Suprapubic skin (tissue), 4 donors: Measurements from ENCODE around the gene MAP3K20. TPM values are rescaled to one million over a fixed set of nuclear protein-coding genes. Genes with fewer than 3 reads are reported as not detected.
"Not testable (repeated sequence)": the region's sequence is repeated elsewhere in the genome, so short reads cannot be mapped to it uniquely, and the experiment has no call there.

Experiments used
- DNase-seq, 2 donors: peaks; one replicate each; pipeline ENCODE4 v3.0.0-alpha.2; 2019; ENCODE audit warnings: low spot score in 2 of 2
- H3K27ac ChIP-seq: fragments of 200-600 bp; sonication (generic); one replicate; pipeline ENCODE4 v1.5.1; 2019
- H3K27me3 ChIP-seq: fragments of 200-600 bp; sonication (generic); one replicate; pipeline ENCODE4 v1.5.1; 2019
- H3K36me3 ChIP-seq: fragments of 200-600 bp; sonication (generic); one replicate; pipeline ENCODE4 v1.5.1; 2019
- H3K4me1 ChIP-seq: fragments of 200-600 bp; sonication (generic); one replicate; pipeline ENCODE4 v1.5.1; 2019
- H3K4me3 ChIP-seq: fragments of 200-600 bp; sonication (generic); one replicate; pipeline ENCODE4 v1.5.1; 2019; ENCODE audit warnings: mild to moderate bottlenecking
- H3K9me3 ChIP-seq: fragments of 200-600 bp; sonication (generic); one replicate; pipeline ENCODE4 v1.5.1; 2019
- EP300 ChIP-seq: sonication (generic); formaldehyde crosslinking; IDR thresholded peaks from one replicate; pipeline ENCODE4 v1.6.1; 2017; ENCODE audit warnings: antibody characterized with exemption
- POLR2A ChIP-seq, 2 donors: fragments of 450-650 bp; IDR thresholded peaks; one replicate each; pipeline ENCODE4 v1.6.1; 2017; ENCODE audit warnings: antibody characterized with exemption in 2 of 2, mild to moderate bottlenecking in 2 of 2, moderate library complexity in 2 of 2
- POLR2AphosphoS5 ChIP-seq, 3 donors: sonication (generic); formaldehyde crosslinking; IDR thresholded peaks; one replicate each; pipeline ENCODE4 v1.6.1; 2017; ENCODE audit warnings: antibody characterized with exemption in 3 of 3
- WGBS: methylation state at CpG from one replicate; pipeline ENCODE4 v1.1.5; 2018; 5-methylcytosine and 5-hydroxymethylcytosine counted together
- total RNA-seq, 4 donors: library from RNA; depleted of rRNA; stranded (reverse); fragments of >200 nt; gene quantifications; one replicate each; pipeline ENCODE4 v1.1.0, GENCODE V29; 2016
- TF ChIP-seq, protein P1 (sequence below), 2 donors: fragments of 200-600 bp in 1 of 2; fragments of 450-650 bp in 1 of 2; sonication (generic) in 1 of 2; IDR thresholded peaks; one replicate each; pipeline ENCODE4 v1.5.1; 2016 to 2019; ENCODE audit warnings: antibody characterized with exemption in 2 of 2, mild to moderate bottlenecking in 1 of 2, moderate library complexity in 1 of 2

MAP3K20 gene
- total RNA-seq, 4 donors from 2014 or later, result 26.2 to 40.3 (median 33.6) TPM

DNA sequence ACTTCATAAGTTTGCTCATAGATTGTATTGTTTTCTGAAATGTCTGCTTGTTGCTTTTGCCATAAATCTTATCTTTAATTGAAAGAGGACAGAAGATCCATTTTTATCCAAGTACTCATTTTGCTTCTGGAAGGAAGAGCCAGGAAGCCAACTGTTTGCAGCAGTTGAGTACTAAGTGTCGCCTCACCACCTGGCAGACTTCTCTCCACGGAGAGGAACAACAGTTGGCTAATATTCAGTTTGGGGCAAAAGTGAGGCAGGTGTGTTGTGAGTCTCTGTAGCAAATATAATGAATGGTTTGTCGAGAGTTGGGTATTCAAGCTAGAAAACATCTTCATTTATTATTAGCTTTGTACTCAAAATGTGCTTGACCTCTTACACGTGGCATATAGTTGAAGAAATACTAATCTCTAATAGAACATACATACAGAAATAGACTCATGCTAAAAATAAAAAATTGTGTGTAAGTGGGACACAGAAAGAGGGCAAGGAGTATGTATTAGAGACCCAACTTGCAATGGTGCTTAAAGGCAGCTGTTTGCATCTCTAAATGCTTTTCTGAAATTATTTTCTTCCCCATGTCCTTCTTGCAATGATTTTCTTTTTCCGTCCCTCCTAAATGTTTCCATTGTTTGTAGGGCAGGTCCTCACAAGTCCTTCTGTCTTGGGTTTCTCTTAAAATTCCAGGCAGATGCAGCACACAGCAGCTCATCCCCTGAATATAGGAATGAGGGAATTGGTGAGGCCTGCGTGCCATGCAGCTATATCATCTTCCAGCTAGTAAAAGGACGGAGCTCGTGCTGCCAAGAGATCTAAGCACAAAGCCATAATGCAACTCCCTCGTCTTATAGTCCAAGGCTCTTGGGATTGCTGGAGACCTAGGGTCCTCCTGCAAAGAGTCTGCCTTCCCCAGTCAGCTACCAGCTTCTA is 44.8 kb upstream of the MAP3K20 start:
- WGBS, result 78% methylated on average over 9 of the region's 9 CpGs
- Histone ChIP-seq H3K27me3 (no peaks in the 10 kb centered on the region), H3K27ac (no peak overlapping the region), H3K4me1 (peaks cover 12% of the 10 kb centered on the region), H3K9me3 (no peaks in the 10 kb centered on the region), H3K4me3 (no peak overlapping the region), H3K36me3 (no peaks in the 10 kb centered on the region)
- no peak for DNase-seq
- TF ChIP-seq, protein P1, sequence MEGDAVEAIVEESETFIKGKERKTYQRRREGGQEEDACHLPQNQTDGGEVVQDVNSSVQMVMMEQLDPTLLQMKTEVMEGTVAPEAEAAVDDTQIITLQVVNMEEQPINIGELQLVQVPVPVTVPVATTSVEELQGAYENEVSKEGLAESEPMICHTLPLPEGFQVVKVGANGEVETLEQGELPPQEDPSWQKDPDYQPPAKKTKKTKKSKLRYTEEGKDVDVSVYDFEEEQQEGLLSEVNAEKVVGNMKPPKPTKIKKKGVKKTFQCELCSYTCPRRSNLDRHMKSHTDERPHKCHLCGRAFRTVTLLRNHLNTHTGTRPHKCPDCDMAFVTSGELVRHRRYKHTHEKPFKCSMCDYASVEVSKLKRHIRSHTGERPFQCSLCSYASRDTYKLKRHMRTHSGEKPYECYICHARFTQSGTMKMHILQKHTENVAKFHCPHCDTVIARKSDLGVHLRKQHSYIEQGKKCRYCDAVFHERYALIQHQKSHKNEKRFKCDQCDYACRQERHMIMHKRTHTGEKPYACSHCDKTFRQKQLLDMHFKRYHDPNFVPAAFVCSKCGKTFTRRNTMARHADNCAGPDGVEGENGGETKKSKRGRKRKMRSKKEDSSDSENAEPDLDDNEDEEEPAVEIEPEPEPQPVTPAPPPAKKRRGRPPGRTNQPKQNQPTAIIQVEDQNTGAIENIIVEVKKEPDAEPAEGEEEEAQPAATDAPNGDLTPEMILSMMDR (IDR thresholded peaks at IDR 0.05), result no peak
- no peak for TF ChIP-seq POLR2A (IDR thresholded peaks at IDR 0.05)
- no peak for TF ChIP-seq EP300
- no peak for TF ChIP-seq POLR2AphosphoS5 (IDR thresholded peaks at IDR 0.05)

DNA sequence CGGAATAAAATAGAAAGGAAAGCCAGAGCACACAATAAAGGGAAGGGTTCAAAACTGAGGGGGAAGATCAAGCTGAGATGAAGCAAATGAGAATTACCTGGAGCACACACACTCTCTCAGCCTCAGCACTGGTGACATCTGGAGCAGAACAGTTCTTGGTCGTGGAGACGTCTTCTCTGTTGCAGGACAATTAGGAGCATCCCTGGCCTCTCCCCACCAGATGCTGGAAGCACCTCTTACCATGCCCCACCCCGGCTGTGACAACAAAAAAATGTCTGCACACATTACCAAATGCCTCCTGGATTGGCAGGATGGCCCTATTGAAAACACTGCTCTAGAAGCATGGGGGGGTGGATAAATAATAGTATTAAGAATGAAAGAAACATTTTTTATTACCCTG is 43.6 kb upstream of the MAP3K20 start:
- DNase-seq, result no peak
- Histone ChIP-seq H3K27ac (no peak overlapping the region), H3K9me3 (no peaks in the 10 kb centered on the region), H3K4me3 (no peak overlapping the region), H3K36me3 (no peaks in the 10 kb centered on the region), H3K4me1 (peaks cover 11% of the 10 kb centered on the region), H3K27me3 (no peaks in the 10 kb centered on the region)
- WGBS, result 76% methylated on average over 4 of the region's 4 CpGs
- no peak for TF ChIP-seq POLR2AphosphoS5 (IDR thresholded peaks at IDR 0.05)
- no peak for TF ChIP-seq EP300
- TF ChIP-seq, protein P1 (IDR thresholded peaks at IDR 0.05), result no peak
- no peak for TF ChIP-seq POLR2A (IDR thresholded peaks at IDR 0.05)

DNA sequence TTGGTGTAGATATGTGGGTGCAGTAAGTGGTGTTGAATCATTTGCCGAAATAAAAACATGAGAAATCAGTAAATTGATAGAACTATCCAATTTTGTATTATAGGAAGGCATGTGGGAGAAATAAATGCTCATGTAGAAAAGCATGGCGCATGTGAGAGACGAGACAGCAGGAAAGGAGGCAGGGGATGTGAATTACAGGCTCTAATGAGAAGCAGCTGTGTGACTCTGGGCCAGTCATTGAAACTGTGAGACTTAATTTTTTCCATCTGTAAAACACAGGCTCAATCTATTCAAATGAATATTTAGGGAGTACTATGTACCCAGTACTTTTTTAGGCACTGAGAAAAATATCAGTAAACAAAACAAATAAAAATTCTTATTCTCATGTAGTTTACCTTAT is 42.6 kb upstream of the MAP3K20 start:
- WGBS, result 78% methylated on average over 3 of the region's 3 CpGs
- DNase-seq, result no peak
- Histone ChIP-seq H3K36me3 (no peaks in the 10 kb centered on the region), H3K4me3 (no peak overlapping the region), H3K4me1 (peaks cover under 1% of the 10 kb centered on the region), H3K27ac (no peak overlapping the region), H3K27me3 (no peaks in the 10 kb centered on the region), H3K9me3 (no peaks in the 10 kb centered on the region)
- TF ChIP-seq, protein P1 (IDR thresholded peaks at IDR 0.05), result no peak
- TF ChIP-seq POLR2AphosphoS5 (IDR thresholded peaks at IDR 0.05) (no peak), POLR2A (IDR thresholded peaks at IDR 0.05) (no peak), EP300 (no peak)

DNA sequence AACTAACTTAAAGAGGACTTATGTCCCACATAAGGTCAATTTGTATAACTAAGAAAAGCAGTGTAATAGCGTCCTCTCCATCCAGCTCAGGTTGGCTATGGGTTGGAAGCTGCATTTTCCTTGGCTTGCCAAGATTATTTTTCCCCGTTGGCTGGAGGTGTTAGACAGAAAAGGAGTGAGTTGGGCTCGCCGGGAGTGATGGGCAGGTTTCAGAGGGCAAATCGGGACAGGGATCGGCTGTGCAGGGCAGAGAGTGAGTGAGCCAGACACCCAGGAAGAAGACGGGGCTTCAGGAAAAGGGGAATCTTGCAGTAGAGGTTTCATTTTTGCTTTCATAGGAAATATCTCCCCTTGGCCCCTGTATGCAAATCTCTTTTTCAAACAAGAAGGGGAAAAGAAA is 41.5 kb upstream of the MAP3K20 start:
- TF ChIP-seq, protein P1 (IDR thresholded peaks at IDR 0.05), result no peak
- TF ChIP-seq EP300 (no peak), POLR2A (IDR thresholded peaks at IDR 0.05) (no peak), POLR2AphosphoS5 (IDR thresholded peaks at IDR 0.05) (no peak)
- no peak for DNase-seq
- WGBS, result 72% methylated on average over 7 of the region's 7 CpGs
- H3K9me3 ChIP-seq, result no peaks in the 10 kb centered on the region
- no peak overlapping the region for H3K4me3 ChIP-seq
- H3K4me1 ChIP-seq, result no peaks in the 10 kb centered on the region
- no peak overlapping the region for H3K27ac ChIP-seq
- H3K36me3 ChIP-seq, result no peaks in the 10 kb centered on the region
- H3K27me3 ChIP-seq, result no peaks in the 10 kb centered on the region

DNA sequence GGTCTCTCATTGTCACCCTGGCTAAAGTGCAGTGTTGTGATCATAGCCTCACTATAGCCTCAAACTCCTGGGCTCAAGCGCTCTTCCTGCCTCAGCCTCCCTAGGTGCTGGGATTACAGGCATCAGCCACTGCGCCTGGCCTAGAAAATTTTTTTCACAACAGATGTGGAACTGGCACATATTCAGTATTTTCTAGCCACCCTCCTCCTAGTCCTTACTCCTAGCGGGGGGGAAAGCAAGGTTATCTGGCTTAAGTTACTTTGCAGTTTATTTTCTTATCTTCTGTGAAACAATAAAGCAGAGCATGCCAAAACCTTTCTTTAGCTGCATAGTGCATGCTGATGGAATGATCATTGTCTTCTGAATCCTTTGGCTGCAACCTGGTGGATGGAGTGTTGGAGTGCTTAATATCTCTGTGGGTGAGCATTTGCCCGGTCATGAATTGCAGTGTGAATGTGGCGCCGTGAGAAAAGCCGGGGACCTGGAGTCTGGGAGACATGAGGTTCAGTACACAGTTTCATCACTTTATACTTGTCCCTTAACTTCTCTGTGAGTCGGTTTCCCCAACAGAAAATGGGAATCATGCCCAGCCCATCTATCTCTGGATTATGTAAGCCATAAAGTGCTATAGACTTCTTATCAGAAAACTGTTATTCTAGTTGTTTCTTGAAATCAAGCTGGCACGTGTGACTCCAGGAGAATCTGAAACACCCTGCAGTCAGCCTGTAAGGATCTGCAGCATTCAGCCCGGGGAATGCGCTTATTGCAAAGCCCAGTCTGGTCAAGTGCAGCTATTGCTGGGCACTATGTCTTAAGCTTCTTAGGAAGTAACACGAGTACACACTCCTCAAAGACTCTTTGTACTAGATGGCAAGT is 38.2 kb upstream of the MAP3K20 start:
- Histone ChIP-seq H3K27ac (no peak overlapping the region), H3K4me1 (no peaks in the 10 kb centered on the region), H3K4me3 (no peak overlapping the region), H3K36me3 (no peaks in the 10 kb centered on the region), H3K27me3 (no peaks in the 10 kb centered on the region), H3K9me3 (no peaks in the 10 kb centered on the region)
- TF ChIP-seq EP300, result no peak
- WGBS, result 82% methylated on average over 12 of the region's 12 CpGs
- no peak for DNase-seq

DNA sequence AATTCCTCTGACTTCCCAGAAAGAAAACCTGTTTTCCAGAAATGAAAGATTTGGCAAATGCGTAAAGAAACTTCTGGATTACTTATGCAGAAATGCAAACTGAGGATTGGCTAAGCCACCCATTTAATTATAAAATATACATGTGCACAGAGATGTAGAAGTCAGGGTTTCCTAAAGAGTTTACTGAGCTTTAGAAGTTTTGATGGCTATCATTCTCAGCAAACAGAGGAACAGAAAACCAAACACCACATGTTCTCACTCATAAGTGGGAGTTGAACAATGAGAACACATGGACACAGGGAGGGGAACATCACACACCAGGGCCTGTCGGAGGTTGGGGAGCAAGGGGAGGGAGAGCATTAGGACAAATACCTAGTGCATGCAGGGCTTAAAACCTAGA is 37.4 kb upstream of the MAP3K20 start:
- H3K4me1 ChIP-seq, H3K4me3 ChIP-seq, H3K9me3 ChIP-seq, DNase-seq, H3K27ac ChIP-seq, H3K27me3 ChIP-seq, H3K36me3 ChIP-seq: not testable (repeated sequence)
- 89% methylated on average over 2 of the region's 2 CpGs for WGBS
